Uterus (tissue), 2 donors: Measurements from ENCODE around the gene ENOPH1.

Experiments
- POLR2A ChIP-seq, 2 donors: fragments of 450-650 bp; IDR thresholded peaks; one replicate each; pipeline ENCODE4 v1.6.1; 2016; ENCODE audit warnings: antibody characterized with exemption in 2 of 2, mild to moderate bottlenecking in 1 of 2, moderate library complexity in 1 of 2
- TF ChIP-seq, protein P1 (sequence below), 4 experiments: fragments of 200-600 bp in 2 of 4; fragments of 450-650 bp in 2 of 4; sonication (generic) in 2 of 4; IDR thresholded peaks; one replicate each; pipeline ENCODE4 v1.5.1; 2016 to 2019; ENCODE audit warnings: antibody characterized with exemption in 4 of 4, mild to moderate bottlenecking in 2 of 4, moderate library complexity in 1 of 4

DNA sequence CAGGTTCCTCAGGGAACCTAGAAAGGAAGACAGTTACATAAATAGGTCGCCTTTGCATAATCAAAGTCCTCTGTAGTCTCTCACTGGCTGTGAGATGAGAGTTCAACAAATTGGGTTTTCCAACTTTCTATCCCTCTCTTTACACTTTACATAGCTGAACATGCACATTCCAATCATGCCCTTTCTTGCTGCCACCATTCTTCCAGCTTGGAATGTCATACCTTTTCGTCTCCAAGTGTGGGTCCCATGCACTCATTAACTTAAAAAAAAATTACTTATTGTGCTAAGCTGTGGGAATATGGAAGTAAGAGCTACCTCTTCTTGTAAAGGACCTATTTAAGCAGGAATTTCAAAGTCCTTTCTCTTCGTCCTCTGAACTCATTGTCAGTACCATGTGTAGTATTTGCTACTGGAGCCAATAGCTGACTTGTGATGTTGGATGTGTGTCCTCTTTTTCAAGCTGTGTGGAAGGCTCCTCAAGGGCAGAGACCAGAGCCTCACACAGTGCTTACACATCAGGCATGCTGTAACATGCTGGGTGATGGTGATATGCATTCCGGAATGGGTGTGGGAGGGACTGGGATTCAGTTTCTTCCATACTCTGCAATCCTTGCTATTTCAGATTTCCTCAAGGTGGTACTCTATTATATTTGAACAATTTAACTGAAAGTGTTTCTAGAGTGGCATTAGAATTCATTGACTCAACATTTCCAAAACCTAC, 7.1 kb downstream of the ENOPH1 start:
- TF ChIP-seq, protein P1, sequence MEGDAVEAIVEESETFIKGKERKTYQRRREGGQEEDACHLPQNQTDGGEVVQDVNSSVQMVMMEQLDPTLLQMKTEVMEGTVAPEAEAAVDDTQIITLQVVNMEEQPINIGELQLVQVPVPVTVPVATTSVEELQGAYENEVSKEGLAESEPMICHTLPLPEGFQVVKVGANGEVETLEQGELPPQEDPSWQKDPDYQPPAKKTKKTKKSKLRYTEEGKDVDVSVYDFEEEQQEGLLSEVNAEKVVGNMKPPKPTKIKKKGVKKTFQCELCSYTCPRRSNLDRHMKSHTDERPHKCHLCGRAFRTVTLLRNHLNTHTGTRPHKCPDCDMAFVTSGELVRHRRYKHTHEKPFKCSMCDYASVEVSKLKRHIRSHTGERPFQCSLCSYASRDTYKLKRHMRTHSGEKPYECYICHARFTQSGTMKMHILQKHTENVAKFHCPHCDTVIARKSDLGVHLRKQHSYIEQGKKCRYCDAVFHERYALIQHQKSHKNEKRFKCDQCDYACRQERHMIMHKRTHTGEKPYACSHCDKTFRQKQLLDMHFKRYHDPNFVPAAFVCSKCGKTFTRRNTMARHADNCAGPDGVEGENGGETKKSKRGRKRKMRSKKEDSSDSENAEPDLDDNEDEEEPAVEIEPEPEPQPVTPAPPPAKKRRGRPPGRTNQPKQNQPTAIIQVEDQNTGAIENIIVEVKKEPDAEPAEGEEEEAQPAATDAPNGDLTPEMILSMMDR (IDR thresholded peaks at IDR 0.05), result no peak
- TF ChIP-seq POLR2A (IDR thresholded peaks at IDR 0.05), result no peak
